Retinal pigment epithelial cell (primary cell): ENCODE results near the gene ZNF384.
A peak's percentile ranks its signal among the peaks of the same experiment; 100 is the strongest.

Experiments
- DNase-seq: peaks from one replicate; pipeline ENCODE4 v3.0.0-alpha.2; 2010; ENCODE audit warnings: low read depth
- H3K4me3 ChIP-seq: 2 replicates; pipeline ENCODE4 v1.5.1; 2011; ENCODE audit warnings: mild to moderate bottlenecking, low read length, control low read depth, moderate library complexity
- CTCF ChIP-seq: conservative IDR thresholded peaks from 2 replicates; pipeline ENCODE4 v1.5.1; 2011; ENCODE audit warnings: low read depth, low read length, control low read depth, inconsistent platforms

The ZNF384 gene

GRCh38 chr12:6688999-6689882 lies at the start of gene ZNF384:
Gene ZNF384 (minus strand): TSS chr12:6689375. CDS start chr12:6679520, 9,855 bp downstream.
- DNase-seq, result peak; percentile 97
- H3K4me3 ChIP-seq, result peak within 1 kb of the TSS; percentile 95
- no peak for TF ChIP-seq CTCF

GRCh38 chr12:6736754-6737153 lies 47.6 kb upstream of the ZNF384 start:
- DNase-seq, result no peak
- H3K4me3 ChIP-seq, result no peak overlapping the region
- TF ChIP-seq CTCF, result no peak

- TF ChIP-seq CTCF, result peak; percentile 75
- no peak for DNase-seq
- no peak overlapping the region for H3K4me3 ChIP-seq
Observed at GRCh38 chr12:6735448-6736191, 46.4 kb upstream of the ZNF384 start.

- TF ChIP-seq CTCF, result no peak
- no peak overlapping the region for H3K4me3 ChIP-seq
- DNase-seq, result no peak
Observed at GRCh38 chr12:6734506-6735387, 45.6 kb upstream of the ZNF384 start.

GRCh38 chr12:6730169-6730568 lies 41.0 kb upstream of the ZNF384 start:
- no peak overlapping the region for H3K4me3 ChIP-seq
- DNase-seq, result no peak

More at GRCh38 chr12:6730169-6730568, 41.0 kb upstream of the ZNF384 start:
- no peak for TF ChIP-seq CTCF
